Natural killer cell (primary cell): ENCODE results near the gene KRT33B. TPM values are rescaled to one million over a fixed set of nuclear protein-coding genes. Genes with fewer than 3 reads are reported as not detected.

Experiments
- ATAC-seq, 3 donors: fragments of 150-1000 bp in 2 of 3; fragments of 200-7000 bp in 1 of 3; cut with Tn5 transposase; 1 replicate in 1 of 3; 2 replicates in 2 of 3; pipeline ENCODE4 v1.10.0; 2021; ENCODE audit warnings: mild to moderate bottlenecking in 2 of 3, moderate library complexity in 2 of 3
- DNase-seq, 2 donors: peaks; one replicate each; pipeline versions ENCODE4 v3.0.0 to v3.0.0-alpha.2; 2013 to 2021; ENCODE audit warnings: mixed read lengths in 1 of 2
- H3K27ac ChIP-seq: one replicate; pipeline ENCODE4 v1.5.1; 2013; ENCODE audit warnings: mild to moderate bottlenecking, low read length
- H3K27me3 ChIP-seq: one replicate; pipeline ENCODE4 v1.6.1; 2013; ENCODE audit warnings: low read length; ENCODE audit not compliant: control insufficient read depth, insufficient read depth
- H3K36me3 ChIP-seq: one replicate; pipeline ENCODE4 v1.6.1; 2013; ENCODE audit warnings: low read length; ENCODE audit not compliant: control insufficient read depth, insufficient read depth
- H3K4me1 ChIP-seq: one replicate; pipeline ENCODE4 v1.6.1; 2013; ENCODE audit warnings: low read length; ENCODE audit not compliant: control insufficient read depth, insufficient read depth
- H3K4me3 ChIP-seq: one replicate; pipeline ENCODE4 v1.5.1; 2013; ENCODE audit warnings: low read length
- H3K9me3 ChIP-seq: one replicate; pipeline ENCODE4 v1.6.1; 2013; ENCODE audit warnings: low read length; ENCODE audit not compliant: control insufficient read depth, insufficient read depth
- H3K27ac Mint-ChIP-seq, 2 donors: one replicate each; pipeline ENCODE4 v1.8.0; 2022; ENCODE audit warnings: mild to moderate bottlenecking in 2 of 2, mixed read lengths in 2 of 2, moderate library complexity in 1 of 2
- H3K27me3 Mint-ChIP-seq, 2 donors: one replicate each; pipeline ENCODE4 v1.8.0; 2022; ENCODE audit warnings: low read depth in 2 of 2, mixed read lengths in 2 of 2
- H3K36me3 Mint-ChIP-seq: one replicate; pipeline ENCODE4 v1.8.0; 2022; ENCODE audit warnings: mixed read lengths
- H3K4me1 Mint-ChIP-seq, 2 donors: one replicate each; pipeline ENCODE4 v1.8.0; 2022; ENCODE audit warnings: mixed read lengths in 2 of 2
- H3K4me3 Mint-ChIP-seq: one replicate; pipeline ENCODE4 v1.8.0; 2022; ENCODE audit warnings: mild to moderate bottlenecking, moderate library complexity, mixed read lengths
- H3K9me3 Mint-ChIP-seq, 2 donors: one replicate each; pipeline ENCODE4 v1.8.0; 2022; ENCODE audit warnings: mixed read lengths in 2 of 2
- CTCF ChIP-seq: fragments of 200-600 bp; IDR thresholded peaks from one replicate; pipeline ENCODE4 v1.8.0; 2022; ENCODE audit warnings: antibody characterized with exemption
- WGBS: methylation state at CpG from one replicate; pipeline ENCODE4 v1.1.7; 2013; ENCODE audit warnings: missing lambda C conversion rate; ENCODE audit not compliant: insufficient coverage; 5-methylcytosine and 5-hydroxymethylcytosine counted together
- intact Hi-C: fragments of 100-400 bp; cut with micrococcal nuclease; formaldehyde crosslinking; loops from one replicate; pipeline ENCODE4 v1.14.2; 2022
- total RNA-seq, 4 donors: library from RNA; stranded (reverse); fragments of 120-200 nt in 1 of 4; gene quantifications; one replicate each; pipeline versions ENCODE4 v1.2.3 to v1.2.4, GENCODE V29; 2013 to 2022

KRT33B gene
- total RNA-seq, 3 donors from 2014 or later (not counting 1 experiment from before 2014, with no cell fraction given): not detected

- 90% methylated on average over 2 of the region's 2 CpGs for WGBS
- intact Hi-C loops: no loop called here
- Histone ChIP-seq H3K27me3 (no peaks in the 10 kb centered on the region), H3K36me3 (no peaks in the 10 kb centered on the region), H3K27ac (no peak overlapping the region), H3K4me3 (no peak overlapping the region), H3K4me1 (no peaks in the 10 kb centered on the region), H3K9me3 (no peaks in the 10 kb centered on the region)
- ATAC-seq (no peak), DNase-seq (no peak)
- no peak overlapping the region for H3K27ac Mint-ChIP-seq
- H3K27me3 Mint-ChIP-seq: peaks cover 10 to 26% of the 10 kb centered on the region in 2 donors
- no peaks in the 10 kb centered on the region for H3K36me3 Mint-ChIP-seq
- H3K4me3 Mint-ChIP-seq: no peak overlapping the region
- no peaks in the 10 kb centered on the region for H3K4me1 Mint-ChIP-seq
- TF ChIP-seq CTCF: no peak
- no peaks in the 10 kb centered on the region for H3K9me3 Mint-ChIP-seq
Observed at GRCh38 chr17:41413982-41414381, 44.4 kb upstream of the KRT33B start.

GRCh38 chr17:41413353-41413957 is 43.8 kb upstream of the KRT33B start:
- H3K9me3 ChIP-seq: no peaks in the 10 kb centered on the region
- no peak for TF ChIP-seq CTCF
- intact Hi-C loops: no loop called here
- H3K36me3 ChIP-seq: no peaks in the 10 kb centered on the region
- no peaks in the 10 kb centered on the region for H3K9me3 Mint-ChIP-seq
- DNase-seq (no peak), ATAC-seq (no peak)
- H3K27me3 Mint-ChIP-seq: peaks cover 10 to 26% of the 10 kb centered on the region in 2 donors
- H3K27ac ChIP-seq: no peak overlapping the region
- no peaks in the 10 kb centered on the region for H3K27me3 ChIP-seq
- H3K4me3 Mint-ChIP-seq: no peak overlapping the region
- H3K4me1 Mint-ChIP-seq: no peaks in the 10 kb centered on the region
- H3K27ac Mint-ChIP-seq: no peak overlapping the region
- H3K4me3 ChIP-seq: no peak overlapping the region
- H3K36me3 Mint-ChIP-seq: no peaks in the 10 kb centered on the region
- H3K4me1 ChIP-seq: no peaks in the 10 kb centered on the region
- WGBS: 64% methylated on average over 5 of the region's 5 CpGs

- Histone ChIP-seq H3K36me3 (no peaks in the 10 kb centered on the region), H3K27me3 (no peaks in the 10 kb centered on the region), H3K4me3 (no peak overlapping the region), H3K27ac (no peak overlapping the region), H3K9me3 (no peaks in the 10 kb centered on the region), H3K4me1 (no peaks in the 10 kb centered on the region)
- peaks cover 7 to 20% of the 10 kb centered on the region in 2 donors for H3K27me3 Mint-ChIP-seq
- intact Hi-C loops: no loop called here
- no peaks in the 10 kb centered on the region for H3K9me3 Mint-ChIP-seq
- no peak for ATAC-seq
- WGBS: 93% methylated on average over 20 of the region's 20 CpGs
- H3K27ac Mint-ChIP-seq: no peak overlapping the region
- no peak for DNase-seq
- no peaks in the 10 kb centered on the region for H3K36me3 Mint-ChIP-seq
- no peak for TF ChIP-seq CTCF
- no peaks in the 10 kb centered on the region for H3K4me1 Mint-ChIP-seq
- H3K4me3 Mint-ChIP-seq: no peak overlapping the region
Observed at GRCh38 chr17:41411072-41411840, 41.6 kb upstream of the KRT33B start.
